K562 (cell line): ENCODE measurements around the gene RNASEH2C. TPM values are rescaled to one million over a fixed set of nuclear protein-coding genes. Genes with fewer than 3 reads are reported as not detected.

Experiments
- CC2D1A ChIP-seq: fragments of 450-650 bp; IDR thresholded peaks from 2 replicates; pipeline ENCODE4 v1.6.1; 2017; ENCODE audit warnings: mild to moderate bottlenecking
- CTBP1 ChIP-seq: fragments of 450-650 bp; IDR thresholded peaks from 2 replicates; pipeline ENCODE4 v1.6.1; 2016; ENCODE audit warnings: borderline replicate concordance
- GABPB2 ChIP-seq: fragments of 250-450 bp; sonication (Bioruptor Pico); conservative IDR thresholded peaks from 2 replicates; pipeline ENCODE4 v1.5.1; 2021; ENCODE audit warnings: mild to moderate bottlenecking
- GTF2A2 ChIP-seq: IDR thresholded peaks from 2 replicates; pipeline ENCODE4 v1.6.1; 2016; ENCODE audit warnings: mild to moderate bottlenecking, missing genetic modification characterization, missing compliant biosample characterization
- IRF2 ChIP-seq: sonication (generic); formaldehyde crosslinking; IDR thresholded peaks from 2 replicates; pipeline ENCODE4 v1.8.1; 2022; ENCODE audit warnings: mild to moderate bottlenecking, missing genetic modification reagents
- SMC3 ChIP-seq: conservative IDR thresholded peaks from 2 replicates; pipeline ENCODE4 v1.6.1; 2011; ENCODE audit warnings: low read depth, low read length, improper control_type of control experiment; ENCODE audit not compliant: insufficient read depth
- SRSF1 ChIP-seq: fragments of 200-400 bp; formaldehyde crosslinking; IDR thresholded peaks from 2 replicates; pipeline ENCODE4 v1.6.1; 2017; ENCODE audit warnings: mild to moderate bottlenecking, low read depth, low read length, moderate library complexity
- TAL1 ChIP-seq: fragments of 450-650 bp; IDR thresholded peaks from 2 replicates; pipeline ENCODE4 v1.6.1; 2016; ENCODE audit warnings: mild to moderate bottlenecking
- TEAD4 ChIP-seq, 2 experiments: sonication (generic) in 1 of 2; formaldehyde crosslinking in 1 of 2; IDR thresholded peaks; 2 replicates each; pipeline versions ENCODE4 v1.6.1 to v1.8.0; 2012 to 2022; ENCODE audit warnings: borderline replicate concordance in 1 of 2, inconsistent platforms in 1 of 2, low read length in 1 of 2, mild to moderate bottlenecking in 1 of 2, missing genetic modification reagents in 1 of 2
- ZBTB5 ChIP-seq: fragments of 450-650 bp; IDR thresholded peaks from 2 replicates; pipeline ENCODE4 v1.6.1; 2017; ENCODE audit warnings: antibody characterized with exemption
- ZFP36 ChIP-seq: fragments of 150-350 bp; IDR thresholded peaks from 2 replicates; pipeline ENCODE4 v1.6.1; 2018; ENCODE audit warnings: low read length, low read depth; ENCODE audit not compliant: partially characterized antibody
- ZNF174 ChIP-seq: fragments of 250-450 bp; sonication (Bioruptor Pico); IDR thresholded peaks from 2 replicates; pipeline ENCODE4 v1.4.0; 2020; ENCODE audit warnings: mild to moderate bottlenecking
- ZNF217 ChIP-seq: sonication (generic); formaldehyde crosslinking; IDR thresholded peaks from 2 replicates; pipeline ENCODE4 v1.8.0; 2022; ENCODE audit warnings: mild to moderate bottlenecking, missing genetic modification reagents
- ZNF551 ChIP-seq: fragments of 250-450 bp; sonication (Bioruptor Pico); IDR thresholded peaks from 2 replicates; pipeline ENCODE4 v1.5.0; 2021; ENCODE audit warnings: mild to moderate bottlenecking, moderate library complexity
- ZNF57 ChIP-seq: fragments of 450-650 bp; formaldehyde crosslinking; IDR thresholded peaks from 2 replicates; pipeline ENCODE4 v1.4.0; 2020; ENCODE audit warnings: mild to moderate bottlenecking, moderate library complexity
- ZNF639 ChIP-seq, 2 experiments: fragments of 200-800 bp in 1 of 2; sonication (Bioruptor generic) in 1 of 2; sonication (generic) in 1 of 2; formaldehyde crosslinking in 1 of 2; IDR thresholded peaks in 1 of 2; conservative IDR thresholded peaks in 1 of 2; 2 replicates each; pipeline versions ENCODE4 v1.5.0 to v1.6.1; 2016 to 2020; ENCODE audit warnings: missing compliant biosample characterization in 1 of 2, missing genetic modification characterization in 1 of 2, missing genetic modification reagents in 1 of 2
- ZNF75A ChIP-seq: fragments of 450-650 bp; formaldehyde crosslinking; IDR thresholded peaks from 2 replicates; pipeline ENCODE4 v1.4.0; 2020; ENCODE audit warnings: mild to moderate bottlenecking
- ZNF77 ChIP-seq: fragments of 250-450 bp; sonication (Bioruptor Pico); IDR thresholded peaks from 2 replicates; pipeline ENCODE4 v1.5.0; 2020
- polyA plus RNA-seq, 8 experiments: library from polyadenylated mRNA; depleted of rRNA in 4 of 8; stranded (reverse) in 5 of 8; unstranded in 3 of 8; fragments of >200 nt; fragmentation: Nextera tagmentation in 2 of 8; fragmentation: Illumina TruSeq in 1 of 8; extraction: Ambion mirVana in 2 of 8; extraction: Trizol in 1 of 8; gene quantifications; 2 replicates each; pipeline versions ENCODE4 v1.2.1 to v1.2.3, GENCODE V29; 2011 to 2014; ENCODE audit warnings: inconsistent platforms in 1 of 8, missing spikeins in 1 of 8
- total RNA-seq, 7 experiments: library from RNA; depleted of rRNA in 6 of 7; stranded (reverse); fragments of >200 nt in 6 of 7; fragmentation: Illumina TruSeq in 2 of 7; extraction: Trizol in 2 of 7; gene quantifications; 2 replicates each; pipeline versions ENCODE4 v1.2.1 to v1.2.3, GENCODE V29; 2011 to 2021; ENCODE audit warnings: low replicate concordance in 1 of 7
- TF ChIP-seq, protein P1 (sequence below): sonication (generic); formaldehyde crosslinking; IDR thresholded peaks from 2 replicates; pipeline ENCODE4 v1.8.0; 2023; ENCODE audit warnings: mild to moderate bottlenecking, missing genetic modification reagents
- TF ChIP-seq, protein P2 (sequence below): sonication (generic); formaldehyde crosslinking; IDR thresholded peaks from 2 replicates; pipeline ENCODE4 v1.8.1; 2023; ENCODE audit warnings: mild to moderate bottlenecking, missing genetic modification reagents
- TF ChIP-seq, protein P3 (sequence below): sonication (generic); formaldehyde crosslinking; IDR thresholded peaks from 2 replicates; pipeline ENCODE4 v1.8.0; 2022; ENCODE audit warnings: mild to moderate bottlenecking, missing genetic modification reagents

RNASEH2C gene
- total and polyA plus RNA-seq, 9 of the 15 experiments (the other 6 are each of a cell fraction or from before 2014, with no cell fraction given): 5.4 to 78.2 (median 15.6) TPM

DNA sequence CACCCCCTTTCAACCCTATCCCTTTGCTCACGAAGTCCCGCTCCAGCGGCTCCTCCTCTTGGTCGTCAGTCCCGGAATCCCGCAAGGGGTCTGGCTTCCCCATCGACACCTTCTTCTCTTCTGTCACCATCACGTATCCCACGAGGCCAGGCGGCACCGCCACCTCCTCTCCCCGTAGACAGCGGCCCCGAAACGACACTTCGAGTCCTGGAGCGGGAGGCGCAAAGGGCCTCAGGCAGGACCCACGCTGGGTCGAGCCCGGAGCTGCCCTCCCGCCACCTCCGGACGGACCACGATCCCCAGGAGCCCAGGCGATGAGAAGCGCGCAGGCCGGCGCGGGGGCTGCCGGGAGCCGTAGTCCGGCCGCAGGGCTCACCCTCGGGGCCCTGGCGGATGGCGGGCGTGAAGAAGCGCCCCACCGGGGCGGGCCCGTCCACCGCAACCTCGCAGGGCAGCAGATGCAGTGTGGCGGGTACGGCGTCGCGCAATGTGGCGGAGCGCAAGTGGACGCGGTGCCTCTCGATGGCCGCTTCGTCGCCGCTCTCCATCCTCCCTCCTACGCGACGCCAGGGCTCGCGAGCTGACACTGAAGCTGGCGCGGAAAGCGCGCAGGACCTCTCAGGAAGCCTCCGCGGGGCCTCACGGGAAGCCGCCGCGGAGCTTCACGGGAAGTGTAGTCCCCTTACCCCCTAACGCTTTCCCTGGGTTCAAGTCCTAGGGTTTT is at the start of gene RNASEH2C (continued):
- TF ChIP-seq TEAD4 (IDR thresholded peaks at IDR 0.05; ENCODE audit: low read length) (no peak), TEAD4 (CRISPR knock-in tag; IDR thresholded peaks at IDR 0.05; ENCODE audit: borderline replicate concordance) (no peak), ZNF77 (CRISPR knock-in tag) (no peak), SMC3 (0 out of 2 replicates have a peak, but pooled peaks have one; percentile 11), CC2D1A (no peak), IRF2 (CRISPR knock-in tag) (no peak), ZNF217 (no peak), ZFP36 (no peak), ZNF551 (CRISPR knock-in tag) (no peak), CTBP1 (peak; percentile 86), ZNF639 (CRISPR knock-in tag; conservative IDR thresholded peaks at IDR 0.05 in 1 of 2, IDR thresholded peaks at IDR 0.05 in 1 of 2) (peak in 1 of 2 experiments; percentile 79; a peak in 2 of 4 replicates), ZNF174 (CRISPR knock-in tag) (no peak), ZBTB5 (no peak), ZNF57 (no peak), GTF2A2 (tag) (no peak), TAL1 (no peak), ZNF75A (CRISPR knock-in tag) (no peak), GABPB2 (CRISPR knock-in tag) (no peak), SRSF1 (0 out of 2 replicates have a peak, but pooled peaks have one; percentile 17)
- TF ChIP-seq, protein P1, sequence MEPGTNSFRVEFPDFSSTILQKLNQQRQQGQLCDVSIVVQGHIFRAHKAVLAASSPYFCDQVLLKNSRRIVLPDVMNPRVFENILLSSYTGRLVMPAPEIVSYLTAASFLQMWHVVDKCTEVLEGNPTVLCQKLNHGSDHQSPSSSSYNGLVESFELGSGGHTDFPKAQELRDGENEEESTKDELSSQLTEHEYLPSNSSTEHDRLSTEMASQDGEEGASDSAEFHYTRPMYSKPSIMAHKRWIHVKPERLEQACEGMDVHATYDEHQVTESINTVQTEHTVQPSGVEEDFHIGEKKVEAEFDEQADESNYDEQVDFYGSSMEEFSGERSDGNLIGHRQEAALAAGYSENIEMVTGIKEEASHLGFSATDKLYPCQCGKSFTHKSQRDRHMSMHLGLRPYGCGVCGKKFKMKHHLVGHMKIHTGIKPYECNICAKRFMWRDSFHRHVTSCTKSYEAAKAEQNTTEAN (CRISPR knock-in tag): no peak
- TF ChIP-seq, protein P2, sequence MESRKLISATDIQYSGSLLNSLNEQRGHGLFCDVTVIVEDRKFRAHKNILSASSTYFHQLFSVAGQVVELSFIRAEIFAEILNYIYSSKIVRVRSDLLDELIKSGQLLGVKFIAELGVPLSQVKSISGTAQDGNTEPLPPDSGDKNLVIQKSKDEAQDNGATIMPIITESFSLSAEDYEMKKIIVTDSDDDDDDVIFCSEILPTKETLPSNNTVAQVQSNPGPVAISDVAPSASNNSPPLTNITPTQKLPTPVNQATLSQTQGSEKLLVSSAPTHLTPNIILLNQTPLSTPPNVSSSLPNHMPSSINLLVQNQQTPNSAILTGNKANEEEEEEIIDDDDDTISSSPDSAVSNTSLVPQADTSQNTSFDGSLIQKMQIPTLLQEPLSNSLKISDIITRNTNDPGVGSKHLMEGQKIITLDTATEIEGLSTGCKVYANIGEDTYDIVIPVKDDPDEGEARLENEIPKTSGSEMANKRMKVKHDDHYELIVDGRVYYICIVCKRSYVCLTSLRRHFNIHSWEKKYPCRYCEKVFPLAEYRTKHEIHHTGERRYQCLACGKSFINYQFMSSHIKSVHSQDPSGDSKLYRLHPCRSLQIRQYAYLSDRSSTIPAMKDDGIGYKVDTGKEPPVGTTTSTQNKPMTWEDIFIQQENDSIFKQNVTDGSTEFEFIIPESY (CRISPR knock-in tag): no peak
- TF ChIP-seq, protein P3, sequence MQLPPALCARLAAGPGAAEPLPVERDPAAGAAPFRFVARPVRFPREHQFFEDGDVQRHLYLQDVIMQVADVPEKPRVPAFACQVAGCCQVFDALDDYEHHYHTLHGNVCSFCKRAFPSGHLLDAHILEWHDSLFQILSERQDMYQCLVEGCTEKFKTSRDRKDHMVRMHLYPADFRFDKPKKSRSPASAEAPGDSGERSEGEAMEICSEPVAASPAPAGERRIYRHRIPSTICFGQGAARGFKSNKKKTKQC (CRISPR knock-in tag): no peak
